ENCODE results near the gene COASY. TPM values are rescaled to one million over a fixed set of nuclear protein-coding genes. Genes with fewer than 3 reads are reported as not detected.
"Not testable (repeated sequence)": the region's sequence is repeated elsewhere in the genome, so short reads cannot be mapped to it uniquely, and the experiment has no call there.

Gene COASY
- total and polyA plus RNA-seq, 2 donors from 2014 or later: 71.9 to 145 TPM

DNA sequence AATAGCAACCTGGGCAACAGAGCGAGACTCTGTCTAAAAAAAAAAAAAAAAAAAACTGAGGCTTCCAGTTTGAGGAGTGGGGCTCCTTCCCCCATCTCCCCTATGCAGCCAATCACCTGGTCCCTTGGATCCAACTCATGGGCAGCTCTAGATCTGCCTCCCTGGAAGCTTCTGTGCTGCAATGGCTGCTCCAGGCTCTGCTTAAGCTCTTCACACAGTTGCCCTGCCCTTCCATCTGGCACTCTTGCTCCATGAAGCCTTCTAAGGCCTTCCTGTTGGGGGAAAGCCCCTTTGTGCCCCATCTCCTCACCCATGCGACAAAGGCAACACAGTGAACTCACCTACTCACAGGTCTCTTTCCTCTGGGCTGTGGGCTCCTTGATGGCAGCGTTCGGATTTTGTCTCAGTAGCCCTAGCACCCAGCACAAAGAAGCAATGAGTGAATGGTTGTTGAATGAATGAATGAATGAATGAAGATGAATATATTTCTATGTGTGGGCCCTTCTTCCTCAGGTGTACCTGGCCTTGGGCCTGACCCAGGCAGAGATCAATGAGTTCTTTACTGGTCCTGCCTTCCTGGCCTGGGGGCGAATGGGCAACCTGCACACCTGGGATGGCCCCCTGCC lies 24.0 kb upstream of the COASY start:
- DNase-seq (no peak), FAIRE-seq (no peak)
- Histone ChIP-seq H3K4me3 (ENCODE audit: low read length in 3 of 3) (no peak overlapping the region), H3K9me3 (ENCODE audit: control insufficient read depth in 2 of 3, insufficient read depth in 1 of 3, low read length in 3 of 3) (no peaks in the 10 kb centered on the region), H3K36me3 (ENCODE audit: control insufficient read depth in 2 of 3, insufficient read depth in 3 of 3, low read length in 3 of 3) (peaks cover 0 to 19% (median 11%) of the 10 kb centered on the region in 3 donors), H3K27me3 (ENCODE audit: control insufficient read depth, insufficient read depth, low read length) (no peaks in the 10 kb centered on the region), H3K27ac (ENCODE audit: low read depth in 2 of 2, low read length in 2 of 2) (no peak overlapping the region), H3K9ac (ENCODE audit: low read length in 3 of 3) (no peak overlapping the region), H3K4me1 (ENCODE audit: control insufficient read depth in 2 of 3, insufficient read depth in 2 of 3, low read depth in 1 of 3, low read length in 3 of 3) (peaks cover 4 to 16% (median 14%) of the 10 kb centered on the region in 3 donors)
- intact Hi-C loops (cut with DNase I): no loop called here
- TF ChIP-seq CTCF (IDR thresholded peaks at IDR 0.05; ENCODE audit: borderline replicate concordance, extremely low read depth, insufficient read depth): no peak

DNA sequence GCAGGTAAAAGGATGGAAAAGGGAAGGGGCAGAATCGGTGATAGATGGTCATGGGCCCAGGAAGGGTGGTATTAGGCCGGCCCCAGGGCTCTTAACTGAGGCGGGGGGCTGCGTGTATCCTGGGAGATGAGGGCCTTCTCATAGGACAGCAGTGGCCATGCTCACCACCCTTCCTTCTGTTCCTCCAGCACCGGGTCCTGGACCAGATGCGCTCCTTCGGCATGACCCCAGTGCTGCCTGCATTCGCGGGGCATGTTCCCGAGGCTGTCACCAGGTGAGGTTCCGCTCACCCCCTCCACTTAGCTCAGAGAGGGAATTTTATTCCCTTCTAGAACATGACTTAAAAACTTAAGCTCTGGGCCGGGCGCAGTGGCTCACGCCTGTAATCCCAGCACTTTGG lies 23.5 kb upstream of the COASY start:
- Histone ChIP-seq H3K27me3 (ENCODE audit: control insufficient read depth, insufficient read depth, low read length) (no peaks in the 10 kb centered on the region), H3K9me3 (ENCODE audit: control insufficient read depth in 2 of 3, insufficient read depth in 1 of 3, low read length in 3 of 3) (no peaks in the 10 kb centered on the region), H3K27ac (ENCODE audit: low read depth in 2 of 2, low read length in 2 of 2) (no peak overlapping the region), H3K4me3 (ENCODE audit: low read length in 3 of 3) (no peak overlapping the region), H3K4me1 (ENCODE audit: control insufficient read depth in 2 of 3, insufficient read depth in 2 of 3, low read depth in 1 of 3, low read length in 3 of 3) (peaks cover 4 to 16% (median 14%) of the 10 kb centered on the region in 3 donors), H3K9ac (ENCODE audit: low read length in 3 of 3) (no peak overlapping the region), H3K36me3 (ENCODE audit: control insufficient read depth in 2 of 3, insufficient read depth in 3 of 3, low read length in 3 of 3) (peaks cover 0 to 19% (median 11%) of the 10 kb centered on the region in 3 donors)
- DNase-seq (no peak), FAIRE-seq (no peak)
- TF ChIP-seq CTCF (IDR thresholded peaks at IDR 0.05; ENCODE audit: borderline replicate concordance, extremely low read depth, insufficient read depth): no peak
- intact Hi-C loops (cut with DNase I): no loop called here

GRCh38 chr17:42540558-42540957 lies 21.4 kb upstream of the COASY start:
- H3K9ac ChIP-seq (ENCODE audit: low read length in 3 of 3); H3K9me3 ChIP-seq (ENCODE audit: control insufficient read depth in 2 of 3, insufficient read depth in 1 of 3, low read length in 3 of 3); H3K4me3 ChIP-seq (ENCODE audit: low read length in 3 of 3); H3K27me3 ChIP-seq (ENCODE audit: control insufficient read depth, insufficient read depth, low read length); intact Hi-C loops (cut with DNase I); H3K27ac ChIP-seq (ENCODE audit: low read depth in 2 of 2, low read length in 2 of 2); FAIRE-seq: not testable (repeated sequence)
- peaks cover 0 to 19% (median 11%) of the 10 kb centered on the region in 3 donors for H3K36me3 ChIP-seq (ENCODE audit: control insufficient read depth in 2 of 3, insufficient read depth in 3 of 3, low read length in 3 of 3)
- H3K4me1 ChIP-seq (ENCODE audit: control insufficient read depth in 2 of 3, insufficient read depth in 2 of 3, low read depth in 1 of 3, low read length in 3 of 3): peaks cover 2 to 12% (median 10%) of the 10 kb centered on the region in 3 donors
- DNase-seq: peak in 1 of 5 donors; percentile 6

- Histone ChIP-seq H3K27ac (ENCODE audit: low read depth in 2 of 2, low read length in 2 of 2) (no peak overlapping the region), H3K4me3 (ENCODE audit: low read length in 3 of 3) (no peak overlapping the region), H3K27me3 (ENCODE audit: control insufficient read depth, insufficient read depth, low read length) (no peaks in the 10 kb centered on the region), H3K4me1 (ENCODE audit: control insufficient read depth in 2 of 3, insufficient read depth in 2 of 3, low read depth in 1 of 3, low read length in 3 of 3) (peaks cover 0 to 9% (median 8%) of the 10 kb centered on the region in 3 donors), H3K36me3 (ENCODE audit: control insufficient read depth in 2 of 3, insufficient read depth in 3 of 3, low read length in 3 of 3) (peaks cover 0 to 19% (median 11%) of the 10 kb centered on the region in 3 donors), H3K9ac (ENCODE audit: low read length in 3 of 3) (no peak overlapping the region), H3K9me3 (ENCODE audit: control insufficient read depth in 2 of 3, insufficient read depth in 1 of 3, low read length in 3 of 3) (no peaks in the 10 kb centered on the region)
- TF ChIP-seq CTCF (IDR thresholded peaks at IDR 0.05; ENCODE audit: borderline replicate concordance, extremely low read depth, insufficient read depth): no peak
- FAIRE-seq (no peak), DNase-seq (peak in 1 of 5 donors; percentile 35)
- intact Hi-C loops (cut with DNase I): no loop called here
These were observed 20.7 kb upstream of the COASY start for GRCh38 chr17:42541041-42541833.
